ENCODE results near the gene DAB2IP.
"Not testable (repeated sequence)": the region's sequence is repeated elsewhere in the genome, so short reads cannot be mapped to it uniquely, and the experiment has no call there.

Gene DAB2IP

GRCh38 chr9:121794334-121794733 lies 142.9 kb downstream of the DAB2IP start:
- not testable (repeated sequence) for DNase-seq (ENCODE audit: low spot score)

DNA sequence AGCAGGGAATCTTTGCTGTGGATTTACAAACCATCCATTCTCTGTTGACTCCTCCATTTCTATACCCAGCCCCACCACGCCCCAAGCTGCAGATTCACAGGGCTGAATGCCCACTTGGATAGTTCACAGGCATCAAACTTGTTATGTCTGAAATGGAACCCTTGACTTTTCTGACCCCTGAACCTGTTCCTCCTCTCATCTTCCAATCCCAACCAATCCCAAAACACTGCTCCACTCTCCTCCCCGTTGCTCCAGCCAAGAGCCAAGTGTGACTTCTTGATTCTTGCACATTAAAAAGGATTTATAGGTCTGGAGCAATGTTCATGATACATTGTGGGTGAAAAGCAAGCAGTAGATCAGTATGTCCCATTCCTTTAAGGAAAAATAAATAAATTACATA lies 145.6 kb downstream of the DAB2IP start:
- no peak for DNase-seq (ENCODE audit: low spot score)

- DNase-seq (ENCODE audit: low spot score): no peak
These were observed 147.5 kb downstream of the DAB2IP start for GRCh38 chr9:121798941-121799340.

DNA sequence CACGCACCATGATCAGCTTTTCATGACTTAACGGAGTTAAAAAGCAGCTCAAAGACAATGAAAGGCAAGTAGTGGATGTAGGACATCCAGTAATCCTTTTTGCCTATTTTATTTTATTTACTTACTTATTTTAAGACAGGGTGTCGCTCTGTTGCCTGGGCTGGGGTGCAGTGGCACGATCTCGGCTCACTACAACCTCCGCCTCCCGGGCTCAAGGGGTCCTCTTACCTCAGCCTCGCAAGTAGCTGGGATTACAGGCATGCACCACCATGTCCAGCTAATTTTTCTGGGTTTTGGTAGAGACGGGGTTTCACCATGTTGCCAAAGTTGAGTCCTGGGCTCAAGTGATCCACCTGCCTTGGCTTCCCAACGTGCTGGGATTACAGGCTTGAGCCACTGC lies 148.9 kb downstream of the DAB2IP start:
- no peak for DNase-seq (ENCODE audit: low spot score)

DNA sequence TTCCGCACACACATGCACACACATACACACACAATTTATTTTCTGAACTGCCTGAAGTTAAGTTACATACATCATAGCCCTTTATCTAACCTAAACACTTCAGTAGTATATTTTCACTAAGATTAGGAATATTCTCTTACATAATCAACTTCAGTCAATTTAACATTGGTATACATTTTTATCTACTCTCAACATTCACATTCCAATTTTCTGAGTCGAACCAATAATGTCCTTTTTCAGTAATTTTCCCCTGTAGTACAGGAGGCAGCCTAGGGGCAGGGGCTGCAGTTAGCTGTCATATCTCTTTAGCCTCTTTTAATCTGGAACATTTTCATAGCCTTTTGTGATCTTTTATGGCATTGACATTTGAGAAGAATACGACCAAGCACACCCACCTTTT lies 150.1 kb downstream of the DAB2IP start:
- DNase-seq (ENCODE audit: low spot score): no peak

DNA sequence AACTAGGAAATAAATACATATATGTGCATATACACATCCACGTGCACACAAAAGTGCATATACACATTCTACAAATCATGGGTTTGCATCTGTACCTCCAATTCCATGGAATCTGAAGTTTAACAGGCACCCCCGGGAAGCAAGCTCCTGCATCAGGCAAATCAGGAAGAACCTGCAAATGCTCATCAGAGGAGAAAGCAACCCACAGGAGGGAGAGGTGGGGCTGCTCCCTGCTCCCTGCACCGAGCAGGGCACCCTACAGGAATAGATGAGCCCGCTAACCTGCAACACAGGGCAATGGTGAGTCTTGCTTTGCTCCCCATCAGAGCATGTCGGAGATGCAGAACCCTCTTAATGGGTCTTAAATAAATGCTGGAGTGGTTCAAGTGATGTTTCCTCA lies 151.3 kb downstream of the DAB2IP start:
- DNase-seq (ENCODE audit: low spot score): no peak

GRCh38 chr9:121807069-121807822 lies 155.8 kb downstream of the DAB2IP start:
- no peak for DNase-seq (ENCODE audit: low spot score)

GRCh38 chr9:121807823-121808278 lies 156.4 kb downstream of the DAB2IP start:
- no peak for DNase-seq (ENCODE audit: low spot score)

DNA sequence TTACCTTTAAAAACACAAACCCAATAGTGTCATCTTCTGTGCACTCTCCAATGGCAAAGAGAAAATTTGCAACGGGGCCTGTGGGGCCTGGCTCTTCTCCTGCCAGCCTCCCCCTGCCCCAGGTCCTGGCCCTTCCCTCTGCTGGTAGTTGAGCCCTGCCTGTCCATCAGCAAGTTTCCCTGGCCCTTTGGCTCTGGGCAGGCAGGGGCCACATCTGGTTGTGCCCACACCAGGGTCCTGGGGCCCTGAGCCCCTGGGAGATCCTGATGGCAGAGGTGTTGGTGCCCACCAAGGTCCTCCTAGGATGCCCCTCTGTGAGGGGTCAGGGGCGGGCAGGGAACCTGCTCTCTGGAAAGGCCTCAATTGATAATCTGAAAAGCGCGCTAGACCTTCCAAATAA lies 157.3 kb downstream of the DAB2IP start:
- DNase-seq (ENCODE audit: low spot score): no peak

GRCh38 chr9:121809356-121810050 lies 158.1 kb downstream of the DAB2IP start:
- no peak for DNase-seq (ENCODE audit: low spot score)

GRCh38 chr9:121810489-121810888 lies 159.1 kb downstream of the DAB2IP start:
- DNase-seq (ENCODE audit: low spot score): no peak

- DNase-seq (ENCODE audit: low spot score): no peak
These were observed 159.7 kb downstream of the DAB2IP start for GRCh38 chr9:121811140-121811539.

DNA sequence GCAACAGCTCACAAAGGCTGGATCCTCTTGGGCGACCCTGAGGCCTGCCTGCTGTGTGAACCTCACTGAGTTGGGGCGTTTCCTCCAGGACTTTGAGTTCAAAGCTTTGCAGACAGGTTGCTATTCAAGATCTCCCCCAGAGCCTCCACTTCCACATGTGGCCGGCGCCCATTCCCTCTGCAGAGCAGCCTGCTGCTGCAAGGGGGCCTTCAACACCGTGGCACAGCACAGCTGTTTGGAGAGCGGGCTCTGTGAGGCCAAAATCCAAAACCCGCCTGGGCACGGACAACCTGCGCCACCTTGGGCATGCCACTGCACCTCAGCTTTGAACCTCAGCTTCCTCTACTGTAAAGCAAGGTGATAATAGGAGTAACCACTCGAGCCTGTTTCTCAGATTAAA lies 160.3 kb downstream of the DAB2IP start:
- no peak for DNase-seq (ENCODE audit: low spot score)

GRCh38 chr9:121812159-121812735 lies 160.8 kb downstream of the DAB2IP start:
- no peak for DNase-seq (ENCODE audit: low spot score)

GRCh38 chr9:121813519-121814210 lies 162.2 kb downstream of the DAB2IP start:
- no peak for DNase-seq (ENCODE audit: low spot score)

GRCh38 chr9:121814594-121814993 lies 163.2 kb downstream of the DAB2IP start:
- no peak for DNase-seq (ENCODE audit: low spot score)

GRCh38 chr9:121815084-121815483 lies 163.7 kb downstream of the DAB2IP start:
- DNase-seq (ENCODE audit: low spot score): no peak

DNA sequence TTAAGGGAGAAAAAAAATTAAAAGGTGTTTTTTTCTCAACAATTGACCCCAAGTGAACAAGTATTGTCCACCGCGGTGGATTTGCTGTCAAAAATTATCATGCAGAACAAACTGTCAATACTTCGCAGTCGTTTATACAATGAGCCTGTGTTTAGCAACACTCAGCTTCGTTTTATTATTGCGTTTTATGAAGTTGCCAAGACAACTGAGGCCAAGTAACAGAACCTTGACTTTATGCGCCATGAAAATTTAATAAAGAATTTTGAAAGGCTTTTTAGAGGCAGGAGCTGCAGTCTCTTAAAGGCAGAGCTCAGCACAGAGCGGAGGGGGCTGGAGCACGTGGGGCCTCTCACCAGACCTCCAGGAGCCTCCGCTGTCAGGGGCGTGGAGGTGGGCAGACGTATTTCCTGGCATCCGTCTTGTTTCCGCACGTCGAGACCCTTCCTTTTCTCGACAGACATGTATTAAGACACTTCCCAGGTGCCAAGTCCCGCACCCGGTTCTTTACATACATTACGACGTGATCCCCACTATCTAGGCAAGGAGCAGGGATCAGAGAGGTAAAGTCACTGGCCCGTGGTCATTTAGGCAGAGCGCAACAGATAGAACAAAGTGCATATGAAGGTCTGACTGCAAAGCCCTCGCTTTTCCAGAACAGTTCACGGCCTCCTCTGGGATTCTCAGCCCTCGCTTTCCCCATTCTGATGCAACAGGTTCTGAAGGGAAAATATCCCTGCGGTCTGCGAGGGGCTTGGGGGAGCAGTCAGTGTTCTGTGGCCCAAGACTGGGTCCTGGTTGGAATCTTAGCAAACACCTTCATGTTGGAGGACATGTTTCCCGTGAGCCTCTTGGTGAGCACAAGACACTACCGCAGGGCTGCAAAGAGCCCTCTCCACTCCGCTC lies 164.4 kb downstream of the DAB2IP start:
- no peak for DNase-seq (ENCODE audit: low spot score)

DNA sequence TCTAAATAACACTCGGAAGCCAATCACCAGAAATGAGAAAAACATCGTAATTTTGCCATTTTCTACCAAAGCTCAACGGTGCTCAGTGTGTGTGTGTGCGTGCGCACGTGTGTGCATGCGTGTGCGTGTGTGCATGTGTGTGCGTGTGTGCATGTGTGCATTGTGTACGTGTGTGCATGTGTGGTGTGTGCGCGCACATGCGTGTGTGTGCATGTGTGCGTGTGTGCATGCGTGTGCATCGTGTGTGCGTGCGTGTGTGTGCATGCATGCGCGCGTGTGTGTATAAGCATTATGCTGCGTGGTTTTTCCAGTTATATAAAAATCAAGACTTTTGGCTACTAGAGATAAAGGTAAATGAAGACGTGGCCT lies 165.0 kb downstream of the DAB2IP start:
- DNase-seq (ENCODE audit: low spot score): no peak

GRCh38 chr9:121816845-121817450 lies 165.5 kb downstream of the DAB2IP start:
- no peak for DNase-seq (ENCODE audit: low spot score)

DNA sequence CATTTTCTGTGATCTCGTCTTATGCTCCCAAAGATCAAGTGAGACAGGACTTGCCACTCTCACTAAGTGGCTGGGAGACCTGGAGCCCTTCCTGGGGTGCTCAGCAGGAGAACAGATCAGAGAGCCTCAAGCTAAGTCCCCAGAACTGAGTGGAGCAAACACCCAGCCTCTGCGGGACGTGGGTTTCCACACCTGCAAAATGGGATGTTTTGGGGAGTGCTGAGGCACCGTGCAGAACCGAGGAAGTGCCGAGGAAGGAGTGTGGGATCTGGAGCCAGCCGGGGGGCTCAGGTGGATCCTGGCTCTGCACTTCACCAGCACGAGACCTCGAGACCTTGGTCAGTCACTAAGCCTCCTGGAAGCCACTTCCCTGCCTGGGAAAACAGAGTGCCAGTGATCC lies 166.0 kb downstream of the DAB2IP start:
- no peak for DNase-seq (ENCODE audit: low spot score)

Data from AG08396 (cell line).